ENCODE measurements around the gene FCF1.
A peak's percentile ranks its signal among the peaks of the same experiment; 100 is the strongest.

FCF1 gene

GRCh38 chr14:74712499-74713394 lies at the start of gene FCF1, which contains the start of gene AREL1:
TSS of gene FCF1 (plus strand) at chr14:74713144. CDS start at chr14:74713198, 54 bp downstream.
TSS of gene AREL1 (minus strand) at chr14:74713080. CDS start at chr14:74685615, 27,465 bp downstream.
- Histone ChIP-seq H3K9me3 (ENCODE audit: control insufficient read depth, low read length) (no peaks in the 10 kb centered on the region), H3K36me3 (ENCODE audit: control insufficient read depth, insufficient read depth, low read length) (no peaks in the 10 kb centered on the region), H3K4me1 (ENCODE audit: control insufficient read depth, insufficient read depth, low read length) (peaks cover 7% of the 10 kb centered on the region), H3K4me3 (ENCODE audit: low read length) (peak within 1 kb of the TSS; percentile 68), H3K27me3 (ENCODE audit: control insufficient read depth, insufficient read depth, low read length) (no peaks in the 10 kb centered on the region), H3K9ac (ENCODE audit: low read length) (peak within 1 kb of the TSS; percentile 86)

- Histone ChIP-seq H3K27me3 (ENCODE audit: control insufficient read depth, insufficient read depth, low read length) (no peaks in the 10 kb centered on the region), H3K9ac (ENCODE audit: low read length) (no peak overlapping the region), H3K9me3 (ENCODE audit: control insufficient read depth, low read length) (no peaks in the 10 kb centered on the region), H3K4me1 (ENCODE audit: control insufficient read depth, insufficient read depth, low read length) (no peaks in the 10 kb centered on the region), H3K36me3 (ENCODE audit: control insufficient read depth, insufficient read depth, low read length) (peaks cover 14% of the 10 kb centered on the region), H3K4me3 (ENCODE audit: low read length) (no peak overlapping the region)
Measured at GRCh38 chr14:74663884-74664283, 49.1 kb upstream of the FCF1 start.

GRCh38 chr14:74664717-74665116 lies 48.2 kb upstream of the FCF1 start:
- Histone ChIP-seq H3K4me3 (ENCODE audit: low read length) (no peak overlapping the region), H3K9ac (ENCODE audit: low read length) (no peak overlapping the region), H3K4me1 (ENCODE audit: control insufficient read depth, insufficient read depth, low read length) (no peaks in the 10 kb centered on the region), H3K27me3 (ENCODE audit: control insufficient read depth, insufficient read depth, low read length) (no peaks in the 10 kb centered on the region), H3K9me3 (ENCODE audit: control insufficient read depth, low read length) (no peaks in the 10 kb centered on the region), H3K36me3 (ENCODE audit: control insufficient read depth, insufficient read depth, low read length) (peaks cover 18% of the 10 kb centered on the region)

GRCh38 chr14:74667758-74668157 lies 45.2 kb upstream of the FCF1 start:
- Histone ChIP-seq H3K9ac (ENCODE audit: low read length) (no peak overlapping the region), H3K4me1 (ENCODE audit: control insufficient read depth, insufficient read depth, low read length) (no peaks in the 10 kb centered on the region), H3K9me3 (ENCODE audit: control insufficient read depth, low read length) (no peaks in the 10 kb centered on the region), H3K36me3 (ENCODE audit: control insufficient read depth, insufficient read depth, low read length) (peaks cover 26% of the 10 kb centered on the region), H3K27me3 (ENCODE audit: control insufficient read depth, insufficient read depth, low read length) (no peaks in the 10 kb centered on the region), H3K4me3 (ENCODE audit: low read length) (no peak overlapping the region)

- no peaks in the 10 kb centered on the region for H3K9me3 ChIP-seq (ENCODE audit: control insufficient read depth, low read length)
Measured at GRCh38 chr14:74669256-74669655, 43.7 kb upstream of the FCF1 start.

GRCh38 chr14:74669846-74670245 lies 43.1 kb upstream of the FCF1 start:
- Histone ChIP-seq H3K4me1 (ENCODE audit: control insufficient read depth, insufficient read depth, low read length) (no peaks in the 10 kb centered on the region), H3K27me3 (ENCODE audit: control insufficient read depth, insufficient read depth, low read length) (no peaks in the 10 kb centered on the region), H3K4me3 (ENCODE audit: low read length) (no peak overlapping the region), H3K36me3 (ENCODE audit: control insufficient read depth, insufficient read depth, low read length) (peaks cover 21% of the 10 kb centered on the region), H3K9me3 (ENCODE audit: control insufficient read depth, low read length) (no peaks in the 10 kb centered on the region), H3K9ac (ENCODE audit: low read length) (no peak overlapping the region)

More at GRCh38 chr14:74669256-74669655, 43.7 kb upstream of the FCF1 start:
- H3K36me3 ChIP-seq (ENCODE audit: control insufficient read depth, insufficient read depth, low read length): peaks cover 21% of the 10 kb centered on the region
- no peaks in the 10 kb centered on the region for H3K4me1 ChIP-seq (ENCODE audit: control insufficient read depth, insufficient read depth, low read length)
- no peak overlapping the region for H3K4me3 ChIP-seq (ENCODE audit: low read length)
- no peaks in the 10 kb centered on the region for H3K27me3 ChIP-seq (ENCODE audit: control insufficient read depth, insufficient read depth, low read length)
- H3K9ac ChIP-seq (ENCODE audit: low read length): no peak overlapping the region

GRCh38 chr14:74670726-74671411 lies 42.1 kb upstream of the FCF1 start:
- no peak overlapping the region for H3K9ac ChIP-seq (ENCODE audit: low read length)
- no peak overlapping the region for H3K4me3 ChIP-seq (ENCODE audit: low read length)
- H3K36me3 ChIP-seq (ENCODE audit: control insufficient read depth, insufficient read depth, low read length): peaks cover 24% of the 10 kb centered on the region
- no peaks in the 10 kb centered on the region for H3K9me3 ChIP-seq (ENCODE audit: control insufficient read depth, low read length)
- H3K4me1 ChIP-seq (ENCODE audit: control insufficient read depth, insufficient read depth, low read length): no peaks in the 10 kb centered on the region
- no peaks in the 10 kb centered on the region for H3K27me3 ChIP-seq (ENCODE audit: control insufficient read depth, insufficient read depth, low read length)

GRCh38 chr14:74671789-74672188 lies 41.2 kb upstream of the FCF1 start:
- no peaks in the 10 kb centered on the region for H3K27me3 ChIP-seq (ENCODE audit: control insufficient read depth, insufficient read depth, low read length)
- H3K36me3 ChIP-seq (ENCODE audit: control insufficient read depth, insufficient read depth, low read length): peaks cover 24% of the 10 kb centered on the region
- no peak overlapping the region for H3K4me3 ChIP-seq (ENCODE audit: low read length)
- H3K4me1 ChIP-seq (ENCODE audit: control insufficient read depth, insufficient read depth, low read length): no peaks in the 10 kb centered on the region
- no peak overlapping the region for H3K9ac ChIP-seq (ENCODE audit: low read length)
- no peaks in the 10 kb centered on the region for H3K9me3 ChIP-seq (ENCODE audit: control insufficient read depth, low read length)

GRCh38 chr14:74673768-74674167 lies 39.2 kb upstream of the FCF1 start:
- Histone ChIP-seq H3K36me3 (ENCODE audit: control insufficient read depth, insufficient read depth, low read length) (peaks cover 23% of the 10 kb centered on the region), H3K4me3 (ENCODE audit: low read length) (no peak overlapping the region), H3K9ac (ENCODE audit: low read length) (no peak overlapping the region), H3K9me3 (ENCODE audit: control insufficient read depth, low read length) (no peaks in the 10 kb centered on the region), H3K27me3 (ENCODE audit: control insufficient read depth, insufficient read depth, low read length) (no peaks in the 10 kb centered on the region), H3K4me1 (ENCODE audit: control insufficient read depth, insufficient read depth, low read length) (no peaks in the 10 kb centered on the region)

GRCh38 chr14:74675219-74675618 lies 37.7 kb upstream of the FCF1 start:
- no peaks in the 10 kb centered on the region for H3K27me3 ChIP-seq (ENCODE audit: control insufficient read depth, insufficient read depth, low read length)
- H3K4me3 ChIP-seq (ENCODE audit: low read length): no peak overlapping the region
- no peaks in the 10 kb centered on the region for H3K9me3 ChIP-seq (ENCODE audit: control insufficient read depth, low read length)
- peaks cover 14% of the 10 kb centered on the region for H3K36me3 ChIP-seq (ENCODE audit: control insufficient read depth, insufficient read depth, low read length)
- H3K9ac ChIP-seq (ENCODE audit: low read length): no peak overlapping the region
- H3K4me1 ChIP-seq (ENCODE audit: control insufficient read depth, insufficient read depth, low read length): no peaks in the 10 kb centered on the region

GRCh38 chr14:74682169-74682952 lies 30.6 kb upstream of the FCF1 start:
- Histone ChIP-seq H3K27me3 (ENCODE audit: control insufficient read depth, insufficient read depth, low read length) (no peaks in the 10 kb centered on the region), H3K36me3 (ENCODE audit: control insufficient read depth, insufficient read depth, low read length) (no peaks in the 10 kb centered on the region), H3K9me3 (ENCODE audit: control insufficient read depth, low read length) (no peaks in the 10 kb centered on the region), H3K4me1 (ENCODE audit: control insufficient read depth, insufficient read depth, low read length) (peaks cover 18% of the 10 kb centered on the region), H3K9ac (ENCODE audit: low read length) (no peak overlapping the region), H3K4me3 (ENCODE audit: low read length) (no peak overlapping the region)
